Stimulated activated CD4-positive, alpha-beta T cell treated with anti-CD3 and anti-CD28 coated beads, Interleukin-4, amount 100 ng/mL, for 4 hours (primary cell): ENCODE measurements around the gene RRM1.
A peak's percentile ranks its signal among the peaks of the same experiment; 100 is the strongest.
"Not testable (repeated sequence)": the region's sequence is repeated elsewhere in the genome, so short reads cannot be mapped to it uniquely, and the experiment has no call there.

Experiments used
- DNase-seq, 2 experiments: peaks; one replicate each; pipeline ENCODE4 v3.0.0-alpha.2; 2020

RRM1 gene

GRCh38 chr11:4094348-4095291 is at the start of gene RRM1:
Gene RRM1 (plus strand): TSS chr11:4094799. CDS start chr11:4095013, 214 bp downstream.
- DNase-seq, result peak; percentile 92

GRCh38 chr11:4044976-4045646 is 49.5 kb upstream of the RRM1 start:
- DNase-seq, result no peak

- DNase-seq, result no peak
Observed at GRCh38 chr11:4048340-4048739, 46.3 kb upstream of the RRM1 start.

- DNase-seq, result no peak
Observed at GRCh38 chr11:4049006-4049405, 45.6 kb upstream of the RRM1 start.

GRCh38 chr11:4050138-4050537 is 44.5 kb upstream of the RRM1 start:
- DNase-seq, result no peak

- DNase-seq, result not testable (repeated sequence)
Observed at GRCh38 chr11:4053200-4053599, 41.4 kb upstream of the RRM1 start.

GRCh38 chr11:4054643-4055042 is 40.0 kb upstream of the RRM1 start:
- DNase-seq, result no peak

GRCh38 chr11:4059424-4059823 is 35.2 kb upstream of the RRM1 start:
- no peak for DNase-seq

GRCh38 chr11:4060182-4060923 is 34.2 kb upstream of the RRM1 start:
- DNase-seq, result no peak

GRCh38 chr11:4061700-4062099 is 32.9 kb upstream of the RRM1 start:
- no peak for DNase-seq

GRCh38 chr11:4063348-4063747 is 31.3 kb upstream of the RRM1 start:
- DNase-seq, result no peak

GRCh38 chr11:4064278-4064955 is 30.2 kb upstream of the RRM1 start:
- no peak for DNase-seq

- no peak for DNase-seq
Observed at GRCh38 chr11:4065086-4065485, 29.5 kb upstream of the RRM1 start.

- no peak for DNase-seq
Observed at GRCh38 chr11:4065601-4066377, 28.8 kb upstream of the RRM1 start.

GRCh38 chr11:4066910-4067309 is 27.7 kb upstream of the RRM1 start:
- no peak for DNase-seq

GRCh38 chr11:4068962-4069361 is 25.6 kb upstream of the RRM1 start:
- DNase-seq, result no peak

- no peak for DNase-seq
Observed at GRCh38 chr11:4071325-4071724, 23.3 kb upstream of the RRM1 start.

GRCh38 chr11:4071914-4072313 is 22.7 kb upstream of the RRM1 start:
- DNase-seq, result no peak

GRCh38 chr11:4072668-4073285 is 21.8 kb upstream of the RRM1 start:
- DNase-seq, result peak; percentile 16 to 40

- no peak for DNase-seq
Observed at GRCh38 chr11:4074266-4074665, 20.3 kb upstream of the RRM1 start.

GRCh38 chr11:4076774-4077173 is 17.8 kb upstream of the RRM1 start:
- no peak for DNase-seq

- no peak for DNase-seq
Observed at GRCh38 chr11:4083198-4083597, 11.4 kb upstream of the RRM1 start.
